IMR-90 (cell line): ENCODE results near the gene INPP5D. TPM values are rescaled to one million over a fixed set of nuclear protein-coding genes. Genes with fewer than 3 reads are reported as not detected.

Source experiments
- ATAC-seq: fragments of 200-7000 bp; cut with Tn5 transposase; 2 replicates; pipeline ENCODE4 v1.9.1; 2020; ENCODE audit warnings: low read depth, mild to moderate bottlenecking, moderate library complexity
- BruUV-seq: library from RNA; stranded (reverse); fragments of 400-500 nt; replicated peaks from 2 replicates; lab custom pipeline; 2021; lab: Mats Ljungman, UMichigan
- CTCF ChIA-PET: fragments of 300-600 bp; formaldehyde crosslinking; extraction: SDS; loops from one replicate; lab custom pipeline; 2021; ENCODE audit warnings: antibody characterized with exemption; lab: Yijun Ruan, JAX
- POLR2A ChIA-PET: fragments of 300-600 bp; sonication (Branson Sonifier 250); formaldehyde crosslinking; loops from one replicate; lab custom pipeline; 2022; ENCODE audit warnings: antibody characterized with exemption; ENCODE audit not compliant: unreplicated experiment; lab: Charles Lee
- DNase-seq: peaks from one replicate; pipeline ENCODE4 v3.0.0; 2013
- H2AFZ ChIP-seq: replicated peaks from 2 replicates; pipeline ENCODE3; 2013; ENCODE audit warnings: low read length, mild to moderate bottlenecking; ENCODE audit not compliant: poor library complexity
- H2AK5ac ChIP-seq: 2 replicates; pipeline ENCODE4 v1.6.1; 2013; ENCODE audit warnings: low read depth, low read length, inconsistent platforms
- H2AK9ac ChIP-seq: replicated peaks from 2 replicates; pipeline ENCODE3; 2013; ENCODE audit warnings: mild to moderate bottlenecking, low read depth, low read length, moderate library complexity; ENCODE audit not compliant: poor library complexity
- H2BK120ac ChIP-seq: 2 replicates; pipeline ENCODE4 v1.6.1; 2013; ENCODE audit warnings: low read depth, low read length, inconsistent platforms
- H2BK15ac ChIP-seq: 3 replicates; pipeline ENCODE4 v1.6.1; 2013; ENCODE audit warnings: low read depth, low read length, inconsistent platforms
- H2BK20ac ChIP-seq: 2 replicates; pipeline ENCODE4 v1.6.1; 2013; ENCODE audit warnings: low read depth, mild to moderate bottlenecking, inconsistent platforms, low read length, moderate library complexity
- H2BK5ac ChIP-seq: 2 replicates; pipeline ENCODE4 v1.6.1; 2013; ENCODE audit warnings: mild to moderate bottlenecking, low read depth, low read length, inconsistent platforms; ENCODE audit not compliant: poor library complexity, severe bottlenecking
- H3K14ac ChIP-seq: replicated peaks from 2 replicates; pipeline ENCODE4 v1.6.1; 2013; ENCODE audit warnings: low read depth, low read length, inconsistent platforms
- H3K18ac ChIP-seq: 2 replicates; pipeline ENCODE4 v1.6.1; 2013; ENCODE audit warnings: low read depth, low read length, control low read depth
- H3K23ac ChIP-seq: 2 replicates; pipeline ENCODE4 v1.6.1; 2013; ENCODE audit warnings: low read depth, low read length, inconsistent platforms
- H3K27ac ChIP-seq: 2 replicates; pipeline ENCODE4 v1.5.1; 2013; ENCODE audit warnings: mild to moderate bottlenecking, control low read depth, low read length; ENCODE audit not compliant: insufficient read depth
- H3K27me3 ChIP-seq: 2 replicates; pipeline ENCODE4 v1.6.1; 2013; ENCODE audit warnings: low read length; ENCODE audit not compliant: control insufficient read depth, insufficient read depth
- H3K36me3 ChIP-seq: 2 replicates; pipeline ENCODE4 v1.6.1; 2013; ENCODE audit warnings: low read length, mixed read lengths; ENCODE audit not compliant: control insufficient read depth, insufficient read depth
- H3K4ac ChIP-seq: 2 replicates; pipeline ENCODE4 v1.6.1; 2013; ENCODE audit warnings: low read depth, low read length, inconsistent platforms
- H3K4me1 ChIP-seq: 2 replicates; pipeline ENCODE4 v1.6.1; 2013; ENCODE audit warnings: low read length, mixed read lengths; ENCODE audit not compliant: control insufficient read depth, insufficient read depth
- H3K4me2 ChIP-seq: 2 replicates; pipeline ENCODE4 v1.6.1; 2013; ENCODE audit warnings: low read depth, mild to moderate bottlenecking, control low read depth, low read length, moderate library complexity
- H3K4me3 ChIP-seq: 2 replicates; pipeline ENCODE4 v1.5.1; 2013; ENCODE audit warnings: low read depth, mild to moderate bottlenecking, control low read depth, low read length, moderate library complexity; ENCODE audit not compliant: insufficient read depth
- H3K56ac ChIP-seq: 2 replicates; pipeline ENCODE4 v1.6.1; 2013; ENCODE audit warnings: low read length, inconsistent platforms; ENCODE audit not compliant: insufficient read depth; ENCODE audit errors: extremely low read depth
- H3K79me1 ChIP-seq, 2 experiments: 2 replicates each; pipeline ENCODE4 v1.6.1; 2013; ENCODE audit warnings: low read length in 2 of 2, inconsistent platforms in 1 of 2, low read depth in 1 of 2
- H3K9ac ChIP-seq: 2 replicates; pipeline ENCODE4 v1.6.1; 2013; ENCODE audit warnings: low read depth, low read length, control low read depth
- H3K9me1 ChIP-seq: 2 replicates; pipeline ENCODE4 v1.6.1; 2013; ENCODE audit warnings: low read length, inconsistent platforms; ENCODE audit not compliant: insufficient read depth
- H3K9me3 ChIP-seq: 2 replicates; pipeline ENCODE4 v1.6.1; 2013; ENCODE audit warnings: low read length; ENCODE audit not compliant: control insufficient read depth, insufficient read depth
- H4K20me1 ChIP-seq: 2 replicates; pipeline ENCODE4 v1.6.1; 2013; ENCODE audit warnings: low read length, inconsistent platforms; ENCODE audit not compliant: insufficient read depth
- H4K5ac ChIP-seq: 2 replicates; pipeline ENCODE4 v1.6.1; 2013; ENCODE audit warnings: mild to moderate bottlenecking, low read depth, low read length, control low read depth
- H4K8ac ChIP-seq, 2 experiments: 2 replicates each; pipeline ENCODE4 v1.6.1; 2013; ENCODE audit warnings: low read depth in 2 of 2, low read length in 2 of 2, control low read depth in 1 of 2, inconsistent platforms in 1 of 2
- H4K91ac ChIP-seq: 2 replicates; pipeline ENCODE4 v1.6.1; 2013; ENCODE audit warnings: low read depth, low read length, inconsistent platforms; ENCODE audit not compliant: insufficient read depth
- CHD1 ChIP-seq: IDR thresholded peaks from 2 replicates; pipeline ENCODE4 v1.6.1; 2012; ENCODE audit warnings: low read depth, low read length, improper control_type of control experiment
- MAFK ChIP-seq: IDR thresholded peaks from 2 replicates; pipeline ENCODE4 v1.6.1; 2012; ENCODE audit warnings: low read depth, low read length, improper control_type of control experiment
- MXI1 ChIP-seq: IDR thresholded peaks from 2 replicates; pipeline ENCODE4 v1.6.1; 2012; ENCODE audit warnings: low read depth, mild to moderate bottlenecking, low read length, moderate library complexity, borderline replicate concordance
- NFE2L2 ChIP-seq: fragments of 150-350 bp; IDR thresholded peaks from 2 replicates; pipeline ENCODE4 v1.6.1; 2016; ENCODE audit warnings: low read depth, mild to moderate bottlenecking, low read length
- RCOR1 ChIP-seq: IDR thresholded peaks from 2 replicates; pipeline ENCODE4 v1.6.1; 2012; ENCODE audit warnings: mild to moderate bottlenecking, low read length, improper control_type of control experiment; ENCODE audit not compliant: insufficient replicate concordance
- WGBS, 2 experiments: methylation state at CpG; one replicate each; pipeline versions ENCODE4 v1.1.5 to v1.1.7; 2013; ENCODE audit warnings: missing lambda C conversion rate in 2 of 2; ENCODE audit not compliant: insufficient read length in 1 of 2; ENCODE audit errors: extremely low coverage in 2 of 2; 5-methylcytosine and 5-hydroxymethylcytosine counted together
- dilution Hi-C: fragments of 300-500 bp; cut with HindIII; formaldehyde crosslinking; loops from one replicate; pipeline ENCODE4 v1.14.3; 2018; ENCODE audit warnings: low sequenced_read_pairs; ENCODE audit not compliant: unreplicated experiment
- in situ Hi-C: fragments of 300-500 bp; cut with MboI; formaldehyde crosslinking; loops from 3 replicates; pipeline ENCODE4 v1.14.3; 2019; ENCODE audit warnings: low sequenced_read_pairs, inconsistent platforms, mixed read lengths
- intact Hi-C: fragments of 100-400 bp; cut with micrococcal nuclease; formaldehyde crosslinking; loops from 2 replicates; pipeline ENCODE4 v1.10.0; 2022
- polyA plus RNA-seq, 3 experiments: library from polyadenylated mRNA; depleted of rRNA; stranded (reverse); fragments of >200 nt; gene quantifications; 2 replicates each; pipeline ENCODE4 v1.2.3, GENCODE V29; 2012; ENCODE audit warnings: low replicate concordance in 1 of 3
- total RNA-seq: library from RNA; depleted of rRNA; stranded (reverse); fragments of >200 nt; gene quantifications from 2 replicates; pipeline ENCODE4 v1.2.3, GENCODE V29; 2012
- TF ChIP-seq, protein P1 (sequence below): conservative IDR thresholded peaks from 2 replicates; pipeline ENCODE4 v1.5.1; 2012; ENCODE audit warnings: mild to moderate bottlenecking, low read depth, low read length, improper control_type of control experiment

INPP5D gene
- total and polyA plus RNA-seq, 2 of the 4 experiments (the other 2 are of a cell fraction) = 0.18 to 0.29 TPM

DNA sequence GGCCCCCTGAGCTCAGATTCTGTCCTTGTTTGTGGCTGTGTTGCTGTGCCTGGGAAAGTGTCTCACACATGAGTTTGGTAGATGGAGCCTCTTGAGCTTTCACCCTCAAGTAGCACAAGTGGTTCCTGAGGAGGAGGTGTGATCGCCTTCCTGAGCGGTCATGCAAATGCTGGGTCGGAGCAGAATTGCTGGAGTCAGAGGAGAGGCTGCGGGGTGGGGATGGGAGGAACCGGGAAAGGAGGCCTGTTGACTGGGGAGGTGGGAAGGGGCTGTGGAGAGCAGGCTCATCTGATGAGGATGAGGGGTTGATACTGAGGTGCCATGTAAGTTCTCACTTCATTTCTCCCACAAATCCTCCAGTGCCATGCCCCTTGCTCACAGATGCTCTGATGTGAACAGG, 142.9 kb downstream of the INPP5D start:
- ATAC-seq (no peak), DNase-seq (no peak)
- in situ Hi-C loops = no loop called here
- Histone ChIP-seq H2BK20ac (no peak overlapping the region), H3K27ac (no peak overlapping the region), H4K8ac (no peak overlapping the region), H4K20me1 (no peaks in the 10 kb centered on the region), H4K5ac (no peak overlapping the region), H2BK5ac (no peak overlapping the region), H3K23ac (no peak overlapping the region), H3K18ac (no peak overlapping the region), H4K91ac (no peak overlapping the region), H2AK9ac (no peak overlapping the region), H3K56ac (no peak overlapping the region), H3K4me1 (no peaks in the 10 kb centered on the region), H2AFZ (no peak overlapping the region), H3K14ac (no peak overlapping the region), H3K4me3 (no peak overlapping the region), H3K9ac (no peak overlapping the region), H2BK15ac (no peak overlapping the region), H3K27me3 (peaks cover 28% of the 10 kb centered on the region; the same call in 1 of the 2 replicates), H3K4me2 (no peak overlapping the region), H2AK5ac (no peak overlapping the region), H2BK120ac (no peak overlapping the region), H3K4ac (no peak overlapping the region), H3K36me3 (no peaks in the 10 kb centered on the region), H3K9me3 (peaks cover 10% of the 10 kb centered on the region), H3K9me1 (no peaks in the 10 kb centered on the region), H3K79me1 (no peaks in the 10 kb centered on the region)
- POLR2A ChIA-PET = no interaction called here
- BruUV-seq = no TSS peak
- no peak for TF ChIP-seq RCOR1
- TF ChIP-seq NFE2L2 = no peak
- TF ChIP-seq CHD1 = no peak
- no peak for TF ChIP-seq MAFK
- no peak for TF ChIP-seq MXI1
- TF ChIP-seq, protein P1, sequence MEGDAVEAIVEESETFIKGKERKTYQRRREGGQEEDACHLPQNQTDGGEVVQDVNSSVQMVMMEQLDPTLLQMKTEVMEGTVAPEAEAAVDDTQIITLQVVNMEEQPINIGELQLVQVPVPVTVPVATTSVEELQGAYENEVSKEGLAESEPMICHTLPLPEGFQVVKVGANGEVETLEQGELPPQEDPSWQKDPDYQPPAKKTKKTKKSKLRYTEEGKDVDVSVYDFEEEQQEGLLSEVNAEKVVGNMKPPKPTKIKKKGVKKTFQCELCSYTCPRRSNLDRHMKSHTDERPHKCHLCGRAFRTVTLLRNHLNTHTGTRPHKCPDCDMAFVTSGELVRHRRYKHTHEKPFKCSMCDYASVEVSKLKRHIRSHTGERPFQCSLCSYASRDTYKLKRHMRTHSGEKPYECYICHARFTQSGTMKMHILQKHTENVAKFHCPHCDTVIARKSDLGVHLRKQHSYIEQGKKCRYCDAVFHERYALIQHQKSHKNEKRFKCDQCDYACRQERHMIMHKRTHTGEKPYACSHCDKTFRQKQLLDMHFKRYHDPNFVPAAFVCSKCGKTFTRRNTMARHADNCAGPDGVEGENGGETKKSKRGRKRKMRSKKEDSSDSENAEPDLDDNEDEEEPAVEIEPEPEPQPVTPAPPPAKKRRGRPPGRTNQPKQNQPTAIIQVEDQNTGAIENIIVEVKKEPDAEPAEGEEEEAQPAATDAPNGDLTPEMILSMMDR = no peak
- dilution Hi-C loops = no loop called here
- CTCF ChIA-PET = no interaction called here
- 63% methylated on average over 2 of the region's 5 CpGs; no CpG with 5 or more reads in 1 of the 2 experiments for WGBS, 2 experiments
- intact Hi-C loops = no loop called here
